ENCODE measurements around the gene TIAM1.

TIAM1 gene

DNA sequence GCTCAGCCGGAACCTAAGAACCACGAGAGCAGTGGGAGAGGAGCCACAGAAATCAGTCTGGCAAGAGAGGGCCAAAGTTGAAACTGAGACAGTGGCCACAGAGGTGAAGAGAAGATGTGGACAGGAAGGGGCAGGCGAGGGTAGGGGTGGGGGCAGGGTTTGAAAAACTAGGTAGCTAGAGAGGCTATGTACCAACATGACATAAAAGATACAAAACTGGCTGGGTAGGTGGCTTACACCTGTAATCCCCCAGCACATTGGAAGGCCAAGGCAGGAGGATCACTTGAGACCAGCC, 28.4 kb upstream of the TIAM1 start:
- H4K20me1 ChIP-seq (ENCODE audit: insufficient read depth, low read length), result peaks cover 4% of the 10 kb centered on the region; the same call in 1 of the 2 replicates
- no peaks in the 10 kb centered on the region for H3K79me2 ChIP-seq (ENCODE audit: insufficient read depth, low read length)
- no peak overlapping the region for H3K4me2 ChIP-seq (ENCODE audit: insufficient read depth, low read length)
- ATAC-seq (ENCODE audit: insufficient read depth, low read depth) (no peak), DNase-seq (no peak)
- TF ChIP-seq EZH2 (IDR thresholded peaks at IDR 0.05; ENCODE audit: borderline replicate concordance, low read depth, low read length, severe bottlenecking), result no peak
- TF ChIP-seq, protein P1, sequence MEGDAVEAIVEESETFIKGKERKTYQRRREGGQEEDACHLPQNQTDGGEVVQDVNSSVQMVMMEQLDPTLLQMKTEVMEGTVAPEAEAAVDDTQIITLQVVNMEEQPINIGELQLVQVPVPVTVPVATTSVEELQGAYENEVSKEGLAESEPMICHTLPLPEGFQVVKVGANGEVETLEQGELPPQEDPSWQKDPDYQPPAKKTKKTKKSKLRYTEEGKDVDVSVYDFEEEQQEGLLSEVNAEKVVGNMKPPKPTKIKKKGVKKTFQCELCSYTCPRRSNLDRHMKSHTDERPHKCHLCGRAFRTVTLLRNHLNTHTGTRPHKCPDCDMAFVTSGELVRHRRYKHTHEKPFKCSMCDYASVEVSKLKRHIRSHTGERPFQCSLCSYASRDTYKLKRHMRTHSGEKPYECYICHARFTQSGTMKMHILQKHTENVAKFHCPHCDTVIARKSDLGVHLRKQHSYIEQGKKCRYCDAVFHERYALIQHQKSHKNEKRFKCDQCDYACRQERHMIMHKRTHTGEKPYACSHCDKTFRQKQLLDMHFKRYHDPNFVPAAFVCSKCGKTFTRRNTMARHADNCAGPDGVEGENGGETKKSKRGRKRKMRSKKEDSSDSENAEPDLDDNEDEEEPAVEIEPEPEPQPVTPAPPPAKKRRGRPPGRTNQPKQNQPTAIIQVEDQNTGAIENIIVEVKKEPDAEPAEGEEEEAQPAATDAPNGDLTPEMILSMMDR (IDR thresholded peaks at IDR 0.05; ENCODE audit: borderline replicate concordance, extremely low read depth, low read length, poor library complexity, severe bottlenecking), result no peak
- H3K4me1 ChIP-seq (ENCODE audit: insufficient read depth, low read length), result no peaks in the 10 kb centered on the region
- H3K27me3 ChIP-seq (ENCODE audit: insufficient read depth, low read length, poor library complexity), result no peaks in the 10 kb centered on the region
- H3K4me3 ChIP-seq (ENCODE audit: low read depth in 1 of 2, low read length in 2 of 2), result no peak overlapping the region
- H3K36me3 ChIP-seq (ENCODE audit: insufficient read depth, low read length), result no peaks in the 10 kb centered on the region
- H3K9me3 ChIP-seq (ENCODE audit: insufficient read depth, low read length, severe bottlenecking), result no peaks in the 10 kb centered on the region
- no peak overlapping the region for H3K9ac ChIP-seq (ENCODE audit: low read depth, low read length)
- H3K27ac ChIP-seq (ENCODE audit: low read length), result no peak overlapping the region
- no peak overlapping the region for H2AFZ ChIP-seq (ENCODE audit: low read depth, low read length)

DNA sequence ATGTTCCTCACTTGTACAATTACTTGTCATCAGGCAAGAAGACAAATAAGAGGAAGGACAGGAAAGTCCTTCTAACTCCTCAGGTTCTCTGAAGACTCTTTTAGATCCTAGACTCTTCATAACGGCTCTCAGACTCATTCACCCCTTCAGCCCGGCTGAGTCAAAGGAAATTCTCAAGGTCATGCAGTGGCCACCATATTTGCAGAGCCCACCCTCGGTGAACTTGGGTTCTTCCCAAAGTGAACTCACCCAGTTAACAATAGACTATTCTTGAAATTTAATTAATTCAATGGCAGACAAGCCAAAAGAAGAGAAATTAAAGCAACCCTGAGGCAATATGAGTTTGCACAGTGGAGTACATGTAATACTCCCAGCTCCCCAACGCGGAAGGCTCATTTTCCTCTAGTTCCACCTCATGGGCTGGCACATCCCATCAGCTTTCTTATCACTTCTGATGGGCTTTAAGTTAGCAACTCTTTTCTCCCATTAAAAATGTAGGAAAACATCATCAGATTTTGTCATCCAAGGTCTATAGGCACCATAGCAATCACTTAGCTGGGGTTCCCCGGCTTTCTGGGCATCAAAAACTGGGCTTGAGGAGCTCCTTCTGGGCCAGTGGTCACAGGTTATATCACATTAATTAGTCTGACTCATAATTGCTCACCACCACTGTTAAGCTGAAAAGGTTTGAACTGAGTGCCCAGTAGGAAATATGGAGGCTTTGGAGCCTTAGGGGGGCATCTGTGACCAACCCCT, 27.8 kb upstream of the TIAM1 start:
- no peak for ATAC-seq (ENCODE audit: insufficient read depth, low read depth)
- DNase-seq, result no peak
- Histone ChIP-seq H3K9ac (ENCODE audit: low read depth, low read length) (no peak overlapping the region), H3K79me2 (ENCODE audit: insufficient read depth, low read length) (0 out of 2 replicates have a peak, but pooled peaks cover 2% of the 10 kb centered on the region), H3K4me3 (ENCODE audit: low read depth in 1 of 2, low read length in 2 of 2) (no peak overlapping the region), H4K20me1 (ENCODE audit: insufficient read depth, low read length) (peaks cover 4% of the 10 kb centered on the region; the same call in 1 of the 2 replicates), H3K27ac (ENCODE audit: low read length) (no peak overlapping the region), H3K4me2 (ENCODE audit: insufficient read depth, low read length) (no peak overlapping the region), H3K4me1 (ENCODE audit: insufficient read depth, low read length) (0 out of 2 replicates have a peak, but pooled peaks cover 2% of the 10 kb centered on the region), H3K9me3 (ENCODE audit: insufficient read depth, low read length, severe bottlenecking) (no peaks in the 10 kb centered on the region), H2AFZ (ENCODE audit: low read depth, low read length) (no peak overlapping the region), H3K27me3 (ENCODE audit: insufficient read depth, low read length, poor library complexity) (no peaks in the 10 kb centered on the region), H3K36me3 (ENCODE audit: insufficient read depth, low read length) (no peaks in the 10 kb centered on the region)
- TF ChIP-seq, protein P1 (IDR thresholded peaks at IDR 0.05; ENCODE audit: borderline replicate concordance, extremely low read depth, low read length, poor library complexity, severe bottlenecking), result no peak
- TF ChIP-seq EZH2 (IDR thresholded peaks at IDR 0.05; ENCODE audit: borderline replicate concordance, low read depth, low read length, severe bottlenecking), result no peak

DNA sequence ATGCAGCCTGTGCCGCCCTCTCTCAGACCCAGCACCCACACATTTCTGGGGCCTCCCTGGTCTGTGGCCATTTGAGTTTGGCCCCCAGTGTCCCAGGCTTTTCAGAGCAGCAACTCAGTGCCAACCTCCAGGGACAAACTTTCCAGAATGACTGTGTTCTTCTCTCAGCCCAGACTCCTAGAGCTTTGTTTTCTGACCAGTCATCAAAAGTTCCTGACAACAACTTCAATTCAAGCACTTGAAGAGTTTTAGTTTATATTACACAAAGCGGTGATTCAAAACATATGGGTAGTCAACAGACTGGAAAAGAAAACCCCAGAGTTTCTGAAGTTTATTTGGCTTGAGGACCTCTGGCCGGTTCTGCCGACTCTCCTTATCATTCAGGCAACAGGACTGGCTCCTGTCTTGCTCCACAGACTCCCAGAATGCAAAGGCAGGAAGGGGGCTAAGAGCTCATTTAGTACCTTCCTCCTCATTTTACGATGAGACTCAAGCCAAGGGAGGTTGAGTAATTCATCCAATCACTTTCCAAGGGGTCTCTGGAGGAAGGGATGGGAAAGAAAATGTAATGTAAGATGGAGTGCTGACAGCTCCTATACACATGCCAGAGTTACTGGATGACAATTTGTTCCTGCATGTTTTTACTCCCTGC, 27.0 kb upstream of the TIAM1 start:
- ATAC-seq (ENCODE audit: insufficient read depth, low read depth) (no peak), DNase-seq (no peak)
- H3K9ac ChIP-seq (ENCODE audit: low read depth, low read length), result no peak overlapping the region
- no peak overlapping the region for H3K4me2 ChIP-seq (ENCODE audit: insufficient read depth, low read length)
- peaks cover 3% of the 10 kb centered on the region; the same call in 1 of the 2 replicates for H4K20me1 ChIP-seq (ENCODE audit: insufficient read depth, low read length)
- TF ChIP-seq EZH2 (IDR thresholded peaks at IDR 0.05; ENCODE audit: borderline replicate concordance, low read depth, low read length, severe bottlenecking), result no peak
- TF ChIP-seq, protein P1 (IDR thresholded peaks at IDR 0.05; ENCODE audit: borderline replicate concordance, extremely low read depth, low read length, poor library complexity, severe bottlenecking), result no peak
- no peak overlapping the region for H3K27ac ChIP-seq (ENCODE audit: low read length)
- H3K36me3 ChIP-seq (ENCODE audit: insufficient read depth, low read length), result no peaks in the 10 kb centered on the region
- H3K4me1 ChIP-seq (ENCODE audit: insufficient read depth, low read length), result peaks cover 10% of the 10 kb centered on the region
- no peaks in the 10 kb centered on the region for H3K27me3 ChIP-seq (ENCODE audit: insufficient read depth, low read length, poor library complexity)
- no peak overlapping the region for H2AFZ ChIP-seq (ENCODE audit: low read depth, low read length)
- H3K9me3 ChIP-seq (ENCODE audit: insufficient read depth, low read length, severe bottlenecking), result no peaks in the 10 kb centered on the region
- H3K79me2 ChIP-seq (ENCODE audit: insufficient read depth, low read length), result 0 out of 2 replicates have a peak, but pooled peaks cover 2% of the 10 kb centered on the region
- no peak overlapping the region for H3K4me3 ChIP-seq (ENCODE audit: low read depth in 1 of 2, low read length in 2 of 2)

Measured in DND-41 (cell line).